NT2/D1 (cell line): Measurements from ENCODE around the gene DOCK9.

Experiments used
- DNase-seq: peaks from one replicate; pipeline ENCODE4 v3.0.0-alpha.2; 2011; ENCODE audit warnings: low read depth, low spot score
- H3K27me3 ChIP-seq: 2 replicates; pipeline ENCODE4 v1.6.0; 2011; ENCODE audit warnings: mild to moderate bottlenecking; ENCODE audit not compliant: insufficient read length, insufficient read depth
- H3K36me3 ChIP-seq: 2 replicates; pipeline ENCODE4 v1.6.1; 2011; ENCODE audit warnings: mild to moderate bottlenecking, low read length, mixed read lengths; ENCODE audit not compliant: insufficient read depth, insufficient read length
- H3K4me1 ChIP-seq: 2 replicates; pipeline ENCODE4 v1.5.1; 2011; ENCODE audit not compliant: insufficient read depth, insufficient read length
- H3K4me3 ChIP-seq: 2 replicates; pipeline ENCODE4 v1.5.1; 2011; ENCODE audit warnings: low read depth; ENCODE audit not compliant: insufficient read length
- H3K9ac ChIP-seq: 2 replicates; pipeline ENCODE4 v1.6.0; 2011; ENCODE audit warnings: low read depth; ENCODE audit not compliant: insufficient read length
- H3K9me3 ChIP-seq: 2 replicates; pipeline ENCODE4 v1.5.1; 2011; ENCODE audit warnings: mild to moderate bottlenecking, low read length; ENCODE audit not compliant: insufficient read depth
- SUZ12 ChIP-seq: IDR thresholded peaks from 2 replicates; pipeline ENCODE4 v1.6.1; 2011; ENCODE audit not compliant: insufficient read length, insufficient read depth; ENCODE audit errors: extremely low read depth
- YY1 ChIP-seq: IDR thresholded peaks from 2 replicates; pipeline ENCODE4 v1.6.1; 2011; ENCODE audit not compliant: insufficient read length, insufficient read depth
- ZNF274 ChIP-seq: IDR thresholded peaks from 2 replicates; pipeline ENCODE4 v1.6.1; 2011; ENCODE audit warnings: mild to moderate bottlenecking, low read depth, low read length

DOCK9 gene

DNA sequence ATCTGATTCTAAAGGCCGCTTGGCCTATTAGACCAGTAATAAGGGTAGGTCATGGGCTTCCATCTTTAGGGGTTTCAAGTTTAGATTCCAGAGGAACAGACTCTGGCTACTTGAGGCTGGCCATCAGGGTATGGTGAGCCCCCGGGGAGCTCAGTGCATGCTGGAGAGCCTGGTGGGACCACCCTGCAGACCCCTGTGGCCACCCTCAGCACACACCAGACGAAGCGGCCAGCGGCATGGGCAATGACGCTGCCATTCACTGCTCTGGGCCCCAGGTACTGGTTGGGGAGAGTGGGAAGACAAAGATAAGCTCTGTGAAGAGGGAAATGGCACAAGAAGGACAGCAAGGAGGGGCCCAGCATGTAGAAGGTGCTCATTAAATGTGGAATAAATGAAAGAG, 126.6 kb downstream of the DOCK9 start:
- no peak for DNase-seq
- TF ChIP-seq YY1 (no peak), SUZ12 (no peak), ZNF274 (no peak)
- no peaks in the 10 kb centered on the region for H3K4me1 ChIP-seq
- no peaks in the 10 kb centered on the region for H3K36me3 ChIP-seq
- H3K9ac ChIP-seq, result no peak overlapping the region
- H3K27me3 ChIP-seq, result no peaks in the 10 kb centered on the region
- H3K4me3 ChIP-seq, result no peak overlapping the region
- no peaks in the 10 kb centered on the region for H3K9me3 ChIP-seq

- Histone ChIP-seq H3K36me3 (no peaks in the 10 kb centered on the region), H3K9me3 (no peaks in the 10 kb centered on the region), H3K27me3 (no peaks in the 10 kb centered on the region), H3K9ac (no peak overlapping the region), H3K4me3 (no peak overlapping the region), H3K4me1 (no peaks in the 10 kb centered on the region)
- DNase-seq, result no peak
- TF ChIP-seq SUZ12 (no peak), ZNF274 (no peak), YY1 (no peak)
Measured at GRCh38 chr13:98848746-98849145, 129.1 kb downstream of the DOCK9 start.

DNA sequence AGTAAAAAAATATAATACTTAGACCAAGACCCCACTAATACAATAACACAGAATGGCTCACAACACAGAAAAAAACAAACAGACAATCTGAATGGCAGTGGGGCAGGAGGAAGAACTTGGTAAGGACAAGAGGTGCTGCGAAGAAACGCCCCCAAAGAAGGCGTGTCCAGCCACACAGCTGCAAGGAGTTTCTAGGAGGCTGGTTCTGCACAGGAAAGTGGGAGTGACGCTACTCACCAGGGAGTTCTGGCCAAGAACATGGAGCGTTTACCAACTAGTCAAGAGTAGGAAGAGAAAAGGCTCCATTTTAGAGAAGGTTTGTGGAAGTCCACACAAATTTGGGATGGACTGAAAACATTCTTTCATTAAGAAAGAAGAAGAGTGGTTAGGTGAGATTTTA, 130.1 kb downstream of the DOCK9 start:
- no peak for DNase-seq
- Histone ChIP-seq H3K9me3 (no peaks in the 10 kb centered on the region), H3K27me3 (no peaks in the 10 kb centered on the region), H3K4me3 (no peak overlapping the region), H3K36me3 (no peaks in the 10 kb centered on the region), H3K4me1 (peaks cover 3% of the 10 kb centered on the region), H3K9ac (no peak overlapping the region)
- TF ChIP-seq SUZ12 (no peak), YY1 (no peak), ZNF274 (no peak)

- Histone ChIP-seq H3K4me1 (peaks cover 3% of the 10 kb centered on the region), H3K9me3 (no peaks in the 10 kb centered on the region), H3K27me3 (no peaks in the 10 kb centered on the region), H3K9ac (no peak overlapping the region), H3K4me3 (no peak overlapping the region), H3K36me3 (no peaks in the 10 kb centered on the region)
- TF ChIP-seq ZNF274 (no peak), YY1 (no peak), SUZ12 (no peak)
- DNase-seq, result no peak
Measured at GRCh38 chr13:98846986-98847385, 130.9 kb downstream of the DOCK9 start.

DNA sequence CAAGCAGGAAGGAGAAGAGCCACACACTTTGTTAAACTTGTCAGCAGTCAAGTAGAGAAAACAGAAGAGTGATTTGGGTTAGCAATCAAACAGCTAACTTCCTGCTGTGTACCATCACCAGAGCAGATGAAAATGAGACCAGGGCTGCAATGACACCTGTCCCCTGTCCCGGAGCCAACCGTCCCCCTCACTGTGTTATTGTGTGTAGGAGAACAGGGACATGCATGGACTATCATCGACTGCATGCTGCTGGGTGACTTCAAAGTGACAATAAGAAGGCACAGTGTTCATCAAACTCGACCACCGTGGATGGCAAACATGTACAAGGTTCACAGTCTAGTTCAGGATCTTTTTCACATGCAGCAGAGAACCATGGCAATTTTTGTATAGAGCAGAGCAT, 131.3 kb downstream of the DOCK9 start:
- H3K4me1 ChIP-seq, result peaks cover 3% of the 10 kb centered on the region
- DNase-seq, result no peak
- H3K36me3 ChIP-seq, result no peaks in the 10 kb centered on the region
- H3K9me3 ChIP-seq, result no peaks in the 10 kb centered on the region
- no peak for TF ChIP-seq SUZ12
- no peak for TF ChIP-seq YY1
- TF ChIP-seq ZNF274, result no peak
- no peak overlapping the region for H3K9ac ChIP-seq
- H3K27me3 ChIP-seq, result no peaks in the 10 kb centered on the region
- no peak overlapping the region for H3K4me3 ChIP-seq

- DNase-seq, result no peak
- H3K4me1 ChIP-seq, result peaks cover 3% of the 10 kb centered on the region
- H3K9me3 ChIP-seq, result no peaks in the 10 kb centered on the region
- no peaks in the 10 kb centered on the region for H3K36me3 ChIP-seq
- H3K9ac ChIP-seq, result no peak overlapping the region
- no peak overlapping the region for H3K4me3 ChIP-seq
- H3K27me3 ChIP-seq, result no peaks in the 10 kb centered on the region
- TF ChIP-seq ZNF274, result no peak
- TF ChIP-seq YY1, result no peak
- no peak for TF ChIP-seq SUZ12
Measured at GRCh38 chr13:98845742-98846141, 132.1 kb downstream of the DOCK9 start.

GRCh38 chr13:98844021-98844420, 133.8 kb downstream of the DOCK9 start:
- TF ChIP-seq SUZ12, result no peak
- H3K4me1 ChIP-seq, result peaks cover 3% of the 10 kb centered on the region

GRCh38 chr13:98843482-98843877, 134.4 kb downstream of the DOCK9 start:
- Histone ChIP-seq H3K27me3 (no peaks in the 10 kb centered on the region), H3K4me1 (peaks cover 3% of the 10 kb centered on the region), H3K36me3 (no peaks in the 10 kb centered on the region), H3K9ac (no peak overlapping the region), H3K4me3 (no peak overlapping the region), H3K9me3 (no peaks in the 10 kb centered on the region)
- no peak for TF ChIP-seq ZNF274
- TF ChIP-seq YY1, result no peak
- no peak for TF ChIP-seq SUZ12
- DNase-seq, result no peak

More at GRCh38 chr13:98844021-98844420, 133.8 kb downstream of the DOCK9 start:
- no peak for DNase-seq
- H3K9me3 ChIP-seq, result no peaks in the 10 kb centered on the region
- no peak overlapping the region for H3K4me3 ChIP-seq
- H3K36me3 ChIP-seq, result no peaks in the 10 kb centered on the region
- H3K27me3 ChIP-seq, result no peaks in the 10 kb centered on the region
- no peak overlapping the region for H3K9ac ChIP-seq
